SKM-1 treated with dmso at 0.1 percent for 144 hours (cell line): ENCODE results near the gene HGFAC.
A peak's percentile ranks its signal among the peaks of the same experiment; 100 is the strongest.
"Not testable (repeated sequence)": the region's sequence is repeated elsewhere in the genome, so short reads cannot be mapped to it uniquely, and the experiment has no call there.

Experiments
- DNase-seq: peaks from one replicate; lab custom pipeline; 2025; ENCODE audit not compliant: unreplicated experiment; lab: John Stamatoyannopoulos, UW

The HGFAC gene

DNA sequence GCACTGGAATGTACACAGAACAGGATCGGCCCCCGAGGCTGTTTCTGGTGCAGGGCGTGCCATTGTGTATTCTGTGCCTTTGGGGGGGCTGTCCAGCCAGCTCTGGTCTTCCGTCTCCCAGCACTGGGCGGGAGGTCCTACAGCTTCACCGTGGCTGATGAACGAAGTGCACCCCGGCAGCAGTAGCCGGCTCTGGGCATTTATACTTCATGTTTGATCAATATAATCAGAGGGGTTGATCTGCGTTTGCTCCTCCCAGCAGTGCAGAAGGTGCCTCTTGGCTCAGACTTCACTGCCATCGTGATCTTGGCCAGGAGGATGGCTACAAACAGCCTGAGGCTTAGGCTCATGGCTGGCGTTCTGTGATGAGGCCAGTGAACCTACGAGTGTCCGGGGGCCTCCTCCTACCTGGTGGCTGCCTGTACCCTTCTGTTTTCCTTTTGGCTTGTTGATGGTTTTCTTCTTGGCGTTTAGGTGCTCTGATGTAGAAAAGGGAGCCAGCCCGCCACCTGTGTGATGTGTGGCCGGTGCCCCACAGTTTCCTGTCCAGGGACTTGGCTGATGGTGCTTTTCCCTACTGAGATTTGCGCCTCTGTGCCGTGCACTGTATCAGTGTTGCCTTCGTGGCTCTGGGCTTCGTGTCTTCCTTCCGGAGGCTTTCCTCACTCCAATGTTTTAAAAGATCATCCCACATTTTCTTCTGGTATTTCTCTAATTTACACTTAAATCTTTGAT is 31.2 kb upstream of the HGFAC start:
- DNase-seq = no peak

DNA sequence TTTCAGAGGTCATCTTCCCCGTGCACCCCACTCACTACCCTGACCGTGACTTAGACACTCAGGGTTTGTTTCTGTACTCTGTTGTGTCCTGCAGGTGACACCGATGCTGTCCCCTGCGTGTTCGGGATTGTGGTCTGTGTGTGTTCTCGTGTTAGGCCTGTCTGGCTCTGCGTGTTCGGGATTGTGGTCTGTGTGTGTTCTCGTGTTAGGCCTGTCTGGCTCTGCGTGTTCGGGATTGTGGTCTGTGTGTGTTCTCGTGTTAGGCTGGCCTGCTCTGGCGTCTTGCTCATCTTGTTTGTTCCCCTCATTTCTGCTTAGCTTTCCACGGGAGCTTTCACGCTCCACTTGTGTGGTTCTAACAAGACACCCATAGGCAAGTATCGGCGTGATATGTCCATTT is 30.6 kb upstream of the HGFAC start:
- DNase-seq = not testable (repeated sequence)

DNA sequence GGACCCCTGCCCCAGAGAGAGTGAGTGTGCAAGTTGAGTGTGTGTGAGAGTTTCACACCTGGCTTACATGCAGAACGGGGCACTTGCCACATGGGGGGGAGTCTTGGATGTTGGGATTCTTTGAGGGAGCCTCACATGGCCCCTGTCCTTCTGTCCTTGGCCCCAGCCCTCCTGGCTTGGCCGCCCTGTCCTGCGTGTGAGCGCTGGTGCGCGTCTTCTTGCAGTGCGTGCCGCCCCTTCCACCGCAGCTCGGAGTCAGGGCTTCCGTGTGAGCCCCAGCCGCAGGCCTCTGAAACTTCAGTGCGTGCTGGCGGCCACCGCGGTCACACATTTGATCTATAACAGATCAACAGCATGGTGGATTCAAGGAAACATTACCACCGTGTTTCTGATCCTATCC is 30.1 kb upstream of the HGFAC start:
- no peak for DNase-seq

DNA sequence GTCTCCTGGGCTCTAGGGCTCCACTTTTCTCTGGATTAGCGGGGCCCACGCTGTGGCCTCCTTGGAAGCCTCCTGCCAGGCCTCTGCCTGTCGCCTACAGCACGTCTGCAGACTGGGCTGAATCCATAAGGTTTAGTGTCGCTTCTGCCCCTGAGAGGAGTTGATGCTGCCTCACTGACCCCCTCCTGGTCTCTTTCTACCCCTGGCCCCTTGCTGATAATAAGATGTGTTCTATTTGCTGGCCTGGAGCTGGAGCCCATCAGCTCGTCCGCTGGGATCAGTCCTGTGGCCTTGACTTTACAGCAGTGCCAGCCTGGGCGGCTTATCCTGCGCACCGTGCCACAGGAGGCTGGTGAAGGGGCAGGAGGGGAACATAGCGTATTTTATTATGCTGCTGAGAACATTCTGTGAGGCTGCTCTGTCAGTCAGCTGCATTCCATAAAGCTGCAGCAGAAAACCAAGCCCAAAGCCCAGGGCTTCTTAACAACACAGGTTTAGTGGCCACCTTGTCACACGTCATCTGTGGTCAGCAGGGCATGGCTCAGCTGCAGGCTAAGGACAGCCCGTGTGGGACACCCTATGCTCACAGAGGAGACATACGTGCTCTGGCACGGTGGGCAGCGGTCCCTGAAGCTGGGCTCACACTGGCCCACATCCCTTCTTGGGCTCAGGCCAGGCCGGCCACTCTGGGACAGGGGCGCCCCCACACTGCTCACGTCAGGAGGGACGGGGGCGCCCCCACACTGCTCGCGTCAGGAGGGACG is 29.3 kb upstream of the HGFAC start:
- no peak for DNase-seq

DNA sequence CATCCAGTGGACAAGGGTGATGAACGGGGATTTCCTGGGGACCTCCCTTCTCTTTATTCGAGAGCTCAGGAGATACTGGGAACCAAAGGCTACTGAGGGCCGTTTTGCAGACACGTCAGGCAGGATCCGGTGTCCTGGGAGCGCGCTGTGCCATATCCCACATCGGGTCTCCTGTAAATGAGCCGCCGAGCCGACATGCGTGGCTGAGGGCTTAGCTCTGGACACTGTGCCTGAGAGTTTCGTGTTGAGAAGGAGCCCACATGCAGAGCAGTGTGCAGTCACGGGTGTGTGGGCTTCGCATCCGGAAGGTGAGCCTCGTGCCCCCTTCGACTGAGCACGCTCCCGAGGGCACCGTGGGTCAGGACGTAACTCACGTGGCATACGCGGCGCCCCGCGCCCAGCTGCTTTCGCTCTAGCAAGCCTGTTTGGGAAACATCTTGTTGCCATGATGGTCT is 28.5 kb upstream of the HGFAC start:
- no peak for DNase-seq

DNA sequence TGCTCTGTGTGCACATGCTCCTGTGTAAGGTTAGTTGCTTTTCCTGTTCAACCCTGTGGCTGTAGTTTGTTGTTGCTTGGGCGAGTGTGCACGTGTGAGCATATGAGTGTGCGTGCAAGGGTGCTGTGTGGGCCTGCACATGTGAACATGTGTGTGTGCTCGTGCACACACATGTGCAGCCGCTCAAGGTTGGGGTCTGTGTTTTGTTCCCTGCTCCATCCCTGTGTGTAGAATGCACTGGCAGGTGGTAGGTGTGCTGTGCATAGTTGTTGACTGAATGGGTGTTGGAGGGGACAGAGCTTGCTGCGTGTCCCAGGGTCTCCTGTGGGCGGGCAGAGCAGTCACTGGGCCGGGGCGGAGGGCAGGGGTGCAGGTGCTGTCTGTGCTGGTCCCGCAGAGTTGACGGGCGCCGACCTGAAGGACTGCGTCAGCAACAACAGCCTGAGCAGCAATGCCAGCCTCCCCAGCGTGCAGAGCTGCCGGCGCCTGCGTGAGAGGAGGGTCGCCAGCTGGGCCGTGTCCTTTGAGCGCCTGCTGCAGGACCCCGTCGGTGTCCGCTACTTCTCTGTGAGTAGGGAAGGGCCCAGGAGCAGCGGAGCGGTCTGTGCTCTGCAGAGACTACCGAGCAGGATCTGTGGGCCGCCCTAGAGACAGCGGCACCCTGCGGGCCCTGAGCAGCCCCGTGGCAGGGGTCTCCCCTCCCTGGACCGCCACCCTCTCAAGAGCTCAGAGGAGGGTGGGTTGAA is 27.9 kb upstream of the HGFAC start:
- no peak for DNase-seq

DNA sequence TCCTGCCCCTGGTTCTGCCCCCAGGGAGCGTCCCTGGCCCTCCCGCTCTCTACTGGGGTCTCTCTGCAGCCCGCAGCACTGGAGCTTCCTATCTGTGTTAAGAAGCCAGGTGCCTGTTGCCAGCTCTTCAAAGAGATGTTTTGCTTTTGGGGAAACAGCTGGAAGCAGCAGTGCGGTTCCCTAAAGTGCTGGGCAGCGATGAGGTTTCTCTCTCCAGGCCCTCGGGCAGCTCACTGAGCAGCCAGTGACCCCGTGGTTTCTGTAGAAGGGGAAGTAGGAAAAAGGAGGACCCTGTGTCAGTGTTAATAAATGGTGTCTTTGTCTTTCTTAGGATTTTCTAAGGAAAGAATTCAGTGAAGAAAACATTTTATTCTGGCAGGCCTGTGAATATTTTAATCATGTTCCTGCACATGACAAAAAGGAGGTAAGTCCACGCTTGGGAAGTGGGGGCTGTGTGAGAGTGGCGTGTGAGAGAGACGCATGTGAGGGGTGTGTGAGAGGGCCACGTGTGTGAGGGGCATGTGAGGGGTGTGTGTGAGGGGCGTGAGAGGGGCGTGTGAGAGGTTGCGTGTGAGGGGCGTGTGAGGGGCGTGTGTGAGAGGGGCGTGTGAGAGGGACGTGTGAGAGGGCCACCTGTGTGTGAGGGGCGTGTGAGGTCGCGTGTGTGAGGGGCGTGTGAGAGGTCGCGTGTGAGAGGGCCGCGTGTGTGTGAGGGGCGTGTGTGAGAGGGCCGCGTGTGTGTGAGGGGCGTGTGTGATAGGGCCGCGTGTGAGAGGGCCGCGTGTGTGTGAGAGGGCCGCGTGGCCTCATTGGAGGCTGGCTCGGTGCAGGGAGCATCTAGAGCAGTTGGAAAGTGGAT is 27.1 kb upstream of the HGFAC start:
- DNase-seq = peak; percentile 60

DNA sequence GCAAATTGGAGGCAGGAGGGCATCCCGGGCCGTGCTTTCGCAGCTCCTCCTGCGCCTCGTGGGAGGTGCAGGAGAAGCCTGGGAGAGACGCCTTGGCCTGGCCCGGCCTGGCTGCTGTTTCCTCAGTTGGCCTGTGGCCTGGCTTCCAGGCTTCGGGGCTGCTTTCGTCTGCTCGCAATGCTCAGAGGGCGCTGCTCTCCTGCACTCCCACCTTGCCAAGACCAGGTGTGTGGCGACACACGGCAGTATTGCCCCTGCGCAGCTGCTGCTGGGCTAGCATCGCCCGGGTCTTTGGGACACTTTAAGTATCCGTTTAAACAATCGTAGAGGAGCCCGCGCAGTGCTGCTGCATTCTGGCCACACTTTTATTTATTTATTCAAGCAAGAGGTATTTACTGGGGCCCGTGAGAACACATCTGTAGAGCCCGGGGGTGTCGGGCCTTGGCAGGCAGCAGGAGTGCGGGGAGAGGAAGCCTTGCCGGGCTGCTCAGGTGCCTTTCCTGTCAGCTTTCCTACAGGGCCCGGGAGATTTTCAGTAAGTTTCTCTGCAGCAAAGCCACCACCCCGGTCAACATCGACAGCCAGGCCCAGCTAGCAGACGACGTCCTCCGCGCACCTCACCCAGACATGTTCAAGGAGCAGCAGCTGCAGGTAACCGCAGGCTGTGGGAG is 26.2 kb upstream of the HGFAC start:
- no peak for DNase-seq

DNA sequence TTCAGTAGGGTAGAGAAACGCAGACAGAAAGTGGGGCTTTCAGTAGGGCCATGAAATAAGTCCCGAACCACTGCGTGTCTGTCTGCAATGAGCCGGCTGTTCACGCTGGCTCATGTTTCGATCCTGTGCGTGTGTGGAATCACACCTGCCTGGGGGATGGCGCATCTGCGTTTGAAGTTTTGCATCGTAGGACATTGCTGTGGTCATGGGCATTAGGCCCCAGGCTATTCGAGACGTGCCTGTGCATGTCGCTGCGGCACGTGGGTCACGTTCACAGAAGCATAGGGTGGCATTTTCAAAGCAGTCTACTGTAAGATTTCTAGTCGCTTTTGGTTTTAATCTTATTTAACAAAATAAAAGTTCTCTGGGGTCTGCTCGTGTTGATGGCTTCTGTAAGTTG is 25.5 kb upstream of the HGFAC start:
- no peak for DNase-seq

DNA sequence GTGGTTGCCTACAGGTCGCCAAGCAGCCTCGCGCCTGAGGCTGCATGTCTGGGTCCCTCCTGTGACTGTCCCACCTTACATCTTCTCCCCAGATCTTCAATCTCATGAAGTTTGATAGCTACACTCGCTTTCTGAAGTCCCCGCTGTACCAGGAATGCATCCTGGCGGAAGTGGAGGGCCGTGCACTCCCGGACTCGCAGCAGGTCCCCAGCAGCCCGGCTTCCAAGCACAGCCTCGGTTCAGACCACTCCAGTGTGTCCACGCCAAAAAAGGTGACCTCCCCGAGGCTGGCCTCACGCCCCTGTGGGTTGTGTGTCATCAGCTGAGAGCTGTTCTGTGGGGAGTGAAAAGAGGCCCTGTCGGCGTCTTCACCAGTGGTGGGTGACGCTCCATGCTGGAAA is 24.9 kb upstream of the HGFAC start:
- no peak for DNase-seq

DNA sequence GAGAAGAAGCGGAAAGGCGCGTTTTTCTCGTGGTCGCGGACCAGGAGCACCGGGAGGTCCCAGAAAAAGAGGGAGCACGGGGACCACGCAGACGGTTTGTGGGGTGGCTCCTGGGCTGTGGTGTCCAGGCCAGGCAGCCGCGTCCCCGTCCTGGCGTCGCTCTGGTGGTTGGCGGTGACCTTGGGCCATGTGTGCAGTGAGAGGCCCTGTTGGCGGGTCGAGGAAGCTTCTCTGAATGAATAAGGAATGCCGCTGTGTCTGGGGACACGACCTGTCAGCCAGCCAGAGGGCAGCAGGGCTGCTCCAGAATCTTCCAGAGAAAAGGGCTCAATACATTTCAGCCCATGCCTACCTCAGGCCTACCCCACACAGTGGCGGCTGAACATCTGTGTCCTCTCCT is 24.3 kb upstream of the HGFAC start:
- DNase-seq = no peak

DNA sequence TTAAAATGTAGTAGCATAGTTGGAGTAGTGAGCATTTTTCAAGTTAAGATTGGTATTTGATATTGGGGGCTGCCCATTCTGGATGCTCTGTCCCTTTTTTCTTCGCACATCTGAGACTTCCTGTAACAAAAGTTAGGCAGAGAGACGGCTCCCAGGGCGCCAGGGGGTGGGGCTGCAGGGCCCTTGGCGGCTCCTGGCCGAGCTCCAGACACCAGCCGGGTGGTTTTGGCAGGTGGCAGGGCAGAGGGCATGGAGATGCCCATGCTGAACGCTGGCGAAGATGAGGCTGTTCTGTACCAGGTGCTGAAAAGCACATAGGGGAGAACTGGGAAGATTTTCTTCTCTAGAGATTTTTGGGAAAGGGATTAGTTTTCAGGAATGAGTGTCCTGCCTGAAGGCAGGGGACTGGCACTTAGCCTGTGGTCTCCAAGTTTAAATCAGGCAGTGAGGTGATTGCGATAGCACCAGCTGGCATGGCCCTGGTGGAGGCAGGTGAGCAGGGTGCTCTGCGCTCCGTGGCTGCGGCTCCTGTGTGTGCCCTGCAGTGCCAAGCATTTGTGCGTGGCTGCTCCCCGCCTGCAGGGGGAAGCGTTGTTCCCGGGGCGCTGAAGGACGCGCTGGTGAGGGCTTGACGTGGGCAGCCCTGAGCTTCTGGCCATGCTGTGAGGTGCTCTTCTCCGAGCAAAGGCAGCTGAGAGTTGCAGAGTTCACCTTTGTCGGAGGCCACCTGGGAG is 23.6 kb upstream of the HGFAC start:
- DNase-seq = no peak

DNA sequence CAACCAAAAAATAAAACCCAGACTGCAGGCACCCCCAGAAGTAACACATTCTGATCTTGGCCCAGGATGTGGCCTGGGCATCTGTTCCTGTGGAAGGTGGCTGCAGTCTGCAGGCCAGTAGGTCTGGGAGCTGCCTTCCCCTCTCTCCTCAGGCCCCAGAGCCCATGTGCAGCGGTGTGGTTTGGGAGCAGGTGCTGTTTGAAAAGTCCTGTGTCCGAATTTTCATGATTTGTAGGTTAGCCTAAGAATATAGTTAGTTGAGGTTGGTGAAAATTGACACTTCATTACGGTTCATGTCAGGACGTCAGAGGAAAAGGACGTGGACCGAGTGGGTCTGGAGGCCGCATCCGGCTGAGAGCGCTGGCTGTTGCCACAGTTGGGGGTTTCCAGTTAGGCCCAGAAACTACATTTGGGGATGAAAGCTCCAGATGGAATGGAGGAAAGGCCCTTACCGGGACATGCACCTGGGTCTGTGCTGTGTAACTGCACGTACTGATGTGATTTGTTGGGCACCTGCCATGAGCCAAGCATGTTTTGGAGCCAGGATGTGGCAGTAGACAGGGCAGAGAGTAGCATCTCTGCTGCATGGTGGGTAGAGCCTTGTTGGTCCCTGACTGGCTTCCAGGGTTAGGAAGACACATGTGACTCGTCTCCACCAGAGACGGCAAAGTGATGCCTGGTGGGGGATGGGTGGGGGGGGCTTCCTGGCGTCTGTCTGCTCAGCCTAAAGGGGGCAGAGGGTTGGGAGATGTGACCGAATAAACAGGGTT is 21.7 kb upstream of the HGFAC start:
- no peak for DNase-seq

DNA sequence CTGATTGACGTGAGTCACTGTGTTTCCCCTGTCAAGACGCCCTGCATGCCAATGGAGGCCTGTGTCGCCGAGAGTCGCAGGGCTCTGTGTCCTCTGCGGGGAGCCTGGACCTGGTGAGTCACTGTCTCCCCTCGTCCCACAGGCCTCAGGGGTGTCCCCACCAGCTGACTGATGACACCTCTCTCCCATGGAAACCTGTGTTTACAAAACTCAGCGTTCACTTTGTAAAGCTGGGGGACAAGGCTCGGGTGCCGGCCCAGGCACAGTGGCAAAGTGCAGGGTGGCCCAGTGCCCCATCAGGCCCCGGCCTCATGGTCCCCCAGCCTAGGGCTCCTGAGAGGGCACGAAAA is 21.2 kb upstream of the HGFAC start:
- DNase-seq = no peak

DNA sequence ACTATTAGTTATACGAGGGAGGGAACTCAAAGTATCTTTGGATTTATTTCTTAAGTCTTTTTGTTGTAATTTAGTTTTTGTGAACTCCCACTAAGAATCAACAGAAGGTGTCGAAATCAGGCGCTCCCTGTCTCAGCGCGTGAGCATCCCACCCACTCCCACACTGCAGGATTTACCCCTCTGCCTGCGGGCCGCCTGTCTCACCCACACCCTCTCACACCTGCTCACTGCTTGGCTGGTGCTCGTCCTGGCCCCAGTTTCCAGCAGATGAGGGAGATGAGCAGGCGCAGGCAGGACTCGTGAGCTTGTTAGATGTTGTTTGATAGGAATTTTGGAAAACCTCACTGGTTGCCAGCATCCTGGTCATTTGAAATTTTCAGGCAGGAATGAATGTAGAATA is 20.8 kb upstream of the HGFAC start:
- DNase-seq = no peak

DNA sequence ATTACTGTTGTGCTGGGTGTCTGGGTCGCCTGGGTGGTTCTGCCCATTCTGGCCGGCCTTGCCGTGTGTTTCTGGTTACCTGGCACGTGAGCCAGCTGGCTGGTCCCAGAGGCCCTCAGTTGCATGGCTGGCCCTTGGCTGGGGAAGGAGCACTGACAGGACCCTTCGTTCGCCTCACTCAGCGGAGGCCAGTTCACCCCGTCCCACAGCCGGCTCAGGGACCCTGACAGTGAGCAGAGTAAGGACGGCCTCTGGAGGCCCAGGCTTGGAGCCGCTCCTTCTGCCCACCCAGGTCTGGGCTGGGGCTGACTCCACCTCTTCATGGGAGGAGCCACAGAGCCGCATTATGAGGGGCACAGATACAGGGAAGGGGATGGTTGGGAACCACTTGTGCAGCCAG is 20.3 kb upstream of the HGFAC start:
- DNase-seq = no peak

DNA sequence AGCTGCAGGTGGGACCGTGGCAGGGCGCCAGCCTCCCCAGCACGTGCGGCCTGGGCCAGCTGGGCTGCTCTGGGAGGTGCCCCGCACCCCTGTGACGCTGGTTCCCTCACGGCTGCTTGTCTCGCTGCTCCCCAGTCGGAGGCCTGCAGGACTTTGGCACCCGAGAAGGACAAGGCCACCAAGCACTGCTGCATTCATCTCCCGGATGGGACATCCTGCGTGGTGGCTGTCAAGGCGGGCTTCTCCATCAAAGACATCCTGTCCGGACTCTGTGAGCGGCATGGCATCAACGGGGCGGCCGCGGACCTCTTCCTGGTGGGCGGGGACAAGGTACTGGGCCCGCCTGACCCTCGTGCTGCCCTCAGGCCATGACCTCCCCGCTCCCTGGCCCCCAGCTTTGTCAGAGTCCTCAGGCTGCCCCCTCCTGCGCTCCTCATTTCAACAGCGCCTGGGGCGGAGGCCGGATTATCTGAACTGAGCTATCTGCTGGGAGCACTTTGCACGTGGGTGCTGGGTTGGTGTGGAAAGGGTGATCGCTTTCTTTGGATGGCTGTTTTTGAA is 19.4 kb upstream of the HGFAC start:
- DNase-seq = no peak

DNA sequence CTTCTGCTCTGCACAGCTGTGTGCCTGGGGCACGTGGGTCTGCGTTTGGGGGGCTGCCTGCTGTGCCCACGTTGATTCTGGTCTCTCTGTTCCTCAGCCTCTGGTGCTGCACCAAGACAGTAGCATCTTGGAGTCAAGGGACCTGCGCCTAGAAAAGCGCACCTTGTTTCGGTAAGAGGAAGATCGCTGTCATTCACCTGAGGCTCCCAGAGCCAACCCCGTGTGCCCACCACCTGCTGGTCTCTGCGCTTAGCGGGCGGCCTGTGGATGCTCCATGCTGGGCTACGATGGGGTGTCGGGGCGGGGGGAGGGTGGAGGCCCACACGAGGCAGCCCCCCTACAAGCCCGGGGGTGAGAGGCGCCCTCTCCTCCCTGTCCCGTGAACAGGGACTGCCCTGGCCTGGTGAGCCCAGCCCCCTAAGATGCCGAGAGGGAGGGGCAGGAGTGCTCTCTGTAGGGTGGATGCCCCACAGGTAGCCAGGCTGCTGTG is 18.9 kb upstream of the HGFAC start:
- DNase-seq = no peak

DNA sequence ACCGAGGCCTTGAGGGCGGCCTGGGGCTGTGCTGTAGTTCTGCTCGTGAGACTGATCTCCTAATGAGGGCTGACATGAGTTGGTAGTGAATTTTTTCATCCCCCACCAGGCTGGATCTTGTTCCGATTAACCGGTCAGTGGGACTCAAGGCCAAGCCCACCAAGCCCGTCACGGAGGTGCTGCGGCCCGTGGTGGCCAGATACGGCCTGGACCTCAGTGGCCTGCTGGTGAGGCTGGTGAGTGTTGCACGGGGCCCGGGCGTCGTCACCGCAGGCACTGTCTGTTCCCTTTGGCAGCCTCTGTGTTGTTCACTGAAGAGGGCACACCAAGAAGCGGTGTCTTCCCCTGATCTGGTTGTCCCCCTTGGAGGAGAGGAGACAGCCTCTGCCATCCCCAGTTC is 18.4 kb upstream of the HGFAC start:
- DNase-seq = no peak
